ENCODE data around the gene PSMD6.

Gene PSMD6

DNA sequence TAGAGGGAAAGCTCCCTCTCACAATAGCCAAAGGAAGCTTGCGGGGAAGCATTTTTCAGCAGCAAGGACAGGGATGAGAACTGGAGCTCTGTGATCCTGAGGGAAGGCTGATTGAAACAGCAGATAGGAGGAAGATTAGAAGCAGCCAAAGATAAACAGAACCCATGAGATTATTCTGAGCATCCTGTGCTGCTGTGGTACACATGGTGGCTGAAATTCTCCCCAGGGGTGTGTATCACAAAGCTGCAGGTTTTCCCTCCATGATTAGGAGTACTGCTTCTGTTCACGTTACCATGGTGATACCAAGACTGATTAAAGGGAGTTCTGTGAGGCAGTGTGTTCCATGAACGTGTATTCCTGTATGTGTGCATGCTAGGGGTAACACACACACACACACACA is 30.3 kb upstream of the PSMD6 start:
- CTCF ChIA-PET: interaction anchor here (1.1 kb wide), 1 partner anchor 410 kb away, joined by 3 read pairs; no protein-coding TSS in a partner anchor
- Mint-ChIP-seq H3K9me3 (no peaks in the 10 kb centered on the region), H3K27me3 (peaks cover 4% of the 10 kb centered on the region), H3K4me3 (no peak overlapping the region), H3K36me3 (no peaks in the 10 kb centered on the region), H3K4me1 (peaks cover 2% of the 10 kb centered on the region), H3K27ac (no peak overlapping the region)
- no peak for DNase-seq

DNA sequence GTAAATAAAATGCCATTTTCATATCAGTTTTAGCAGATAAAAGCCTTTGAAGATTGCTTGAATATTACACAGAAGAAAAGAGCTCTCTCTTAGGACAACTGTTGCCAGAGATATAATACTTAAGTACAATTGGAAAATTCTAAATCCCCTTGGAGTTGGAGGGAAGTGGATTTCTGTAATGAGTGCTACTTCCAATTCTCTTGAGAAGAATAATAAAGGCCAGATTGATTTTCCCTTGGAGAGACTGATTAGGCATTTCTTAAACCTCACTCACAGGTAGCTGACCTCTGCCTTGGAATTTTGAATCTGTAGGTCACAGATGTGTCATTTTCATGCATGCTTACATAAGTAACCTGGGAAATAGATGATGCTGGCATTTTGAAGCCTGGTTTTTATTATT is 29.8 kb upstream of the PSMD6 start:
- no peaks in the 10 kb centered on the region for H3K9me3 Mint-ChIP-seq
- CTCF ChIA-PET: interaction anchor here (1.1 kb wide), 1 partner anchor 410 kb away, joined by 3 read pairs; no protein-coding TSS in a partner anchor
- no peak overlapping the region for H3K27ac Mint-ChIP-seq
- H3K4me3 Mint-ChIP-seq: no peak overlapping the region
- no peaks in the 10 kb centered on the region for H3K27me3 Mint-ChIP-seq
- no peaks in the 10 kb centered on the region for H3K36me3 Mint-ChIP-seq
- peaks cover 2% of the 10 kb centered on the region for H3K4me1 Mint-ChIP-seq
- DNase-seq: no peak

DNA sequence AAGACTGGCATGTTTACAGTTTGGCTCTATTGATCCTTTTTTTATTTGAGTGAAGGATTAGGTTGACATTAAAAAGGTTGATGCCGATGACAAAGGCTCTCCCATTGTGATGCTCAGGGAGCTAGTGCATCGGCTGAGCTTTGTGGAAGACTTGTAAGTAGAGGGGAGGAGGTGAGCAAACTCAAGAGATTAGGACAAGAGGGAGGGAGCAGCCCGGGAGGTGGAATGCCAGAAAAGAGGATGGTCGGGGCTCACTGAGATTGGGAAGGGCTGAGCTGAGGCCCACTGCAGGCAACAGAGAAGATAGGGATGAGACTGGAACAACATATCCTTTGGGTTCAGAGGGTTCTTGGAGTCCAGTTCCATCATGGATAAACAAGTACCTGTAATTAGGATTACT is 26.5 kb upstream of the PSMD6 start:
- no peaks in the 10 kb centered on the region for H3K36me3 Mint-ChIP-seq
- no peaks in the 10 kb centered on the region for H3K9me3 Mint-ChIP-seq
- H3K27me3 Mint-ChIP-seq: no peaks in the 10 kb centered on the region
- H3K27ac Mint-ChIP-seq: no peak overlapping the region
- CTCF ChIA-PET: no interaction called here
- H3K4me3 Mint-ChIP-seq: no peak overlapping the region
- H3K4me1 Mint-ChIP-seq: peaks cover 2% of the 10 kb centered on the region
- DNase-seq: no peak

DNA sequence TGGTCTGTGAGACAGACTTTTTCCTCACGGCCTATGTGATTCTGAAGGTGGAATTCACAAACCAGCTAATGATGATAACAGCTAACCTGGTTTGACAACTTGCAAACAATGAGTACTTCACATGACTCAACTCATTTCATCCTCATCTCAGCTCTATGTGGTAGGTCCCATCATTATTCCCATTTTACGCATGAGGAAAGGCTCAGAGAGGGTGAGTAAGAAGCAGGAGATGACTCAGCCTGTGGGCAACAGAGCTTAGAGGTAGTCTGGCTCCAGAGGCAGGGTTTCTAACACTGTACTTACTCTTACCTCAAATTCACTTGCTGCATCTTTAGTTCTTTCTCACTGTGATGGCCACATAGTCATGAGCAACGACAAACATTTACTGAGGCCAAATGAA is 25.8 kb upstream of the PSMD6 start:
- CTCF ChIA-PET: no interaction called here
- Mint-ChIP-seq H3K4me1 (peaks cover 2% of the 10 kb centered on the region), H3K27me3 (peaks cover under 1% of the 10 kb centered on the region), H3K27ac (no peak overlapping the region), H3K4me3 (no peak overlapping the region), H3K9me3 (no peaks in the 10 kb centered on the region), H3K36me3 (no peaks in the 10 kb centered on the region)
- no peak for DNase-seq

DNA sequence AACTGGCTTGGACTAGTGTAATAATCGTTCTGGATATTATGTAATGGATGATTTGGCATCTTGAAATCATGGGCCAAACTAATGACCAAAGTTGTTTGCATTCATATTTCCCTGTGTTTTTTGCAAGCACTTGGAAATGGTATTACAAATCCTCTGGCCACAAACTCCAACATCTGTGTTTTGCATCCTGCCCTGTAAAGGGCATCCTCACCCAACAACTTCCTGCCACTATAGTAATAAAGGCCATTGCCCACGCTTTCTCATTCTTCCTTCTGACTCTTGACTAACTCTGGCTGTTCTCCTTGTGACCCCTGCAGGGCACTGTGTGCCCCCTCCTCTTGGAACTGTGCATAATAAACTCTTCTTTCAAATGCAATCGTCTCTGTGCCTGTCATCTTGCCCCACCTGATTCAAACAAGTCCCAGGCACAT is 25.4 kb upstream of the PSMD6 start:
- H3K4me1 Mint-ChIP-seq: peaks cover 2% of the 10 kb centered on the region
- no peaks in the 10 kb centered on the region for H3K36me3 Mint-ChIP-seq
- H3K27me3 Mint-ChIP-seq: peaks cover 4% of the 10 kb centered on the region
- H3K27ac Mint-ChIP-seq: no peak overlapping the region
- H3K4me3 Mint-ChIP-seq: no peak overlapping the region
- DNase-seq: no peak
- CTCF ChIA-PET: no interaction called here
- no peaks in the 10 kb centered on the region for H3K9me3 Mint-ChIP-seq

DNA sequence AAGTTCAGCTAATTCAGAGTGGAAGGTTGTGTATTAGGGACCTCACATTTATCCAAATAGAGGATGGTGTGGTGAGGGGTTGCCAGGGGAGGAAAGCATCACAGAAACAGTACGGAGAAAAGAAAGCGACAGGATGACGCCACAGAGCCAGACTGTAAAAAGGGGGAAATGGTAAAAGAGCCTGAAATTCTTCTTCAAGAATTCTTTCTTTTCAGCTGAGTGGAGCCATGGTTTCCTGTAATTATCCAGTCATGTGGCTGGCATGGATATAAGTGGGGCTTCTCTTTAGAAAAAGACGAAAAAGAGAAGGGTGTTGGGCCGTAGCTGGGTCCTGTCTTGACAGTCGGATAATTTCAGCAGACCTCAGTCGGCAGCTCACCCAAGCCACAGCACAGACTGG is 24.5 kb upstream of the PSMD6 start:
- H3K9me3 Mint-ChIP-seq: no peaks in the 10 kb centered on the region
- no peak for DNase-seq
- H3K36me3 Mint-ChIP-seq: no peaks in the 10 kb centered on the region
- no peak overlapping the region for H3K27ac Mint-ChIP-seq
- peaks cover 2% of the 10 kb centered on the region for H3K4me1 Mint-ChIP-seq
- H3K27me3 Mint-ChIP-seq: peaks cover 4% of the 10 kb centered on the region
- no peak overlapping the region for H3K4me3 Mint-ChIP-seq
- CTCF ChIA-PET: no interaction called here

DNA sequence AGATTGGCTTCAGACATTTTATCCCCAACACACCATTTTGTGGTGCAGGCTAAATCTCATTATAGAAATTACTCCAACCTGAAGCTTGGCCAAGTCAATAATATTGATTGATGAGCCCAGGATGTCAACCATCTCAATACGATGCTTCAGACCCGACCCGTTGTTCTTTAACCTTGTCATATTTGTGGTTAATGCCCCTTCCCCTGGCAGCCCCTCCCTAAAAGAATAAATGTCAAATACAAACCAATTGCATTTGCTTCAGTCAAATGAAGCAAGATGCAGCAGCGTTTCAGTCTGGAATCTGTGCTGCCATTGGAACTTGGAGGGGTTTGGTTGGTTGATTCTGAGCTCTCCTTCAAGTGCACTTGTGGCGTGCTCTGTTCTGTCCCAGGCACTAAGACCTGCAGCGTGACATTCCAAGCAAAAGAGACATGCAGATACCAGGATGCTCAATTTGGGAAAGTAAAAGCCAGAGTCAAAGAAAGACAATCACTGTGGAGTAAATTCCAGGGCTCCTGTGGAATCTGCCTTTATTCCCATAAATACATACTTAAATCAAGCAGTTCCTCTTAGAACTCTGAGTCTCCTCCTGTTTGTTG is 23.8 kb upstream of the PSMD6 start:
- no peak overlapping the region for H3K4me3 Mint-ChIP-seq
- H3K27me3 Mint-ChIP-seq: peaks cover 4% of the 10 kb centered on the region
- no peak overlapping the region for H3K27ac Mint-ChIP-seq
- no peak for DNase-seq
- H3K4me1 Mint-ChIP-seq: peaks cover 2% of the 10 kb centered on the region
- no peaks in the 10 kb centered on the region for H3K9me3 Mint-ChIP-seq
- no peaks in the 10 kb centered on the region for H3K36me3 Mint-ChIP-seq
- CTCF ChIA-PET: no interaction called here

DNA sequence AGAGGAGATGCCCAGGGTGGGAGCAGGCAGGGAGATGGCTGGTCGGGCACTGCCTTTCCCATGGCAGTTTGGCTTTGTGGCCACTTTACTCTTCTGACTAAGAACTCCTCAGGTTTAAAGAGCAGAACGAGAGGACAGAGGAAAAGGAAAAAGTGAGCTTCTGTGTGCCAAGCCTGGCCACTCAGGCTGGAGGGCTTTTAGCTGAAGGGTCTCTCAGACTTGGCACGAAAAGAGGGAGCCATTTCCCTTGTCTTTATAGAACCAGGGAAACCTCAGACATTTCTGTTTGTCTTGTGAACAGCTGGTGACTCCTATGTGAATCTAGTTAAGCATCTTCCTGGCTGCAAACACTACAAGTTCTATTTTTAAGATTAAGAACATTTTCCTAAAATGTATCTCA is 23.3 kb upstream of the PSMD6 start:
- CTCF ChIA-PET: interaction anchor here (0.6 kb wide), 1 partner anchor 17 kb away, joined by 4 read pairs; no protein-coding TSS in a partner anchor
- H3K4me3 Mint-ChIP-seq: no peak overlapping the region

DNA sequence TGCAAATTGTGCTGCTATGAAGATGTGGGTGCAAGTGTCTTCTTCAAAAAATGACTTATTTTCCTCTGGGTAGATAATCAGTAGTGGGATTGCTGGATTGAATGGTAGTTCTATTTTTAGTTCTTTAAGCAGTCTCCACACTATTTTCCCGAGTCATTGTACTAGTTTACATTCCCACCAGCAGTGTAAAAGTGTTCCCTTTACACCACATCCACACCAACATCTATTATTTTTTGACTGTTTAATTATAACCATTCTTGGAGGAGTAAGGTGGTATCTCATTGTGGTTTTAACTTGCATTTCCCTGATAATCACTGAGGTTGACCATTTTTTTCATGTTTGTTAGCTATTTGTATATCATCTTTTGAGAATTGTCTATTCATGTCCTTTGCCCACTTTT is 19.7 kb upstream of the PSMD6 start:
- Mint-ChIP-seq H3K27ac (no peak overlapping the region), H3K27me3 (peaks cover 8% of the 10 kb centered on the region), H3K9me3 (no peaks in the 10 kb centered on the region), H3K4me1 (no peaks in the 10 kb centered on the region), H3K4me3 (no peak overlapping the region), H3K36me3 (no peaks in the 10 kb centered on the region)
- CTCF ChIA-PET: no interaction called here
- DNase-seq: no peak

More for the DNA sequence above, 23.3 kb upstream of the PSMD6 start:
- Mint-ChIP-seq H3K4me1 (peaks cover 2% of the 10 kb centered on the region), H3K36me3 (no peaks in the 10 kb centered on the region), H3K9me3 (no peaks in the 10 kb centered on the region), H3K27me3 (peaks cover 4% of the 10 kb centered on the region), H3K27ac (no peak overlapping the region)
- no peak for DNase-seq

DNA sequence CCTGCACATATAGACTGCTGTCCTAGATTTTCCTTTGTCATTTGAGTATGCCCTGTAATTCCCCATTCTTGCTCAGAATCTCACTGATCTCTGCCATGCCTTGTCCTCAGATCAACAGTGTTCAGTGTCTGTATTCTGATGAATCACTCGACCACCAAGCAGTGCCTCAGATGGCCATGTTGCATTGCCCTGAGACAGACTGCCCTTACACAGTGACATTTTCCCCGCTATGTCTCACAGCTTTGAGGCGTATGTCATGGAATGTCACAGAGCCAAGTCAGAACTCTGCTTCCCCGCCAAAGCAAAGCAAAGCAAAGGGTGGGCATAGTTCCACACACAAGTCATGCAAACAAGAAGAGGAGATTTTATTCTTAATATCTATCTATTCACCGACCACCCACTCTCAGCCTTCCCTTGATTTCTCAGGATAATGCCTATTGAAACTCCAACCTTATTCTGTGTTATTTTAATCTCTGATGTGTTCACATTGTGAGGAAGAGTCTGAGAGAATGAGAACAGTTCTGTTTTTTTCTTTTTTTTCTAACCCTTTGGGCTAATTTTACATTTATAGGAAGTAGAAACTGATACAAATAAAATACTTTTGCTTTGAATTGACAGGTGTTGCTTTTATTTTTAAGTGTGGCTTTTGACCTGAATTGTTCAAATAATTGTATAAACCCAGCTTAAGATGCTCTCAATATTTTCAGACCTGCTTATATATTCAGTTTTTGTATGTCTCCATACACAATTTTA is 16.9 kb upstream of the PSMD6 start:
- no peak for DNase-seq
- Mint-ChIP-seq H3K4me1 (no peaks in the 10 kb centered on the region), H3K36me3 (no peaks in the 10 kb centered on the region), H3K9me3 (no peaks in the 10 kb centered on the region), H3K27ac (no peak overlapping the region), H3K27me3 (peaks cover 19% of the 10 kb centered on the region), H3K4me3 (no peak overlapping the region)
- CTCF ChIA-PET: interaction anchor here (1.1 to 1.5 kb wide), 2 partner anchors 9 to 10 kb away, joined by 3 to 7 read pairs; no protein-coding TSS in a partner anchor

DNA sequence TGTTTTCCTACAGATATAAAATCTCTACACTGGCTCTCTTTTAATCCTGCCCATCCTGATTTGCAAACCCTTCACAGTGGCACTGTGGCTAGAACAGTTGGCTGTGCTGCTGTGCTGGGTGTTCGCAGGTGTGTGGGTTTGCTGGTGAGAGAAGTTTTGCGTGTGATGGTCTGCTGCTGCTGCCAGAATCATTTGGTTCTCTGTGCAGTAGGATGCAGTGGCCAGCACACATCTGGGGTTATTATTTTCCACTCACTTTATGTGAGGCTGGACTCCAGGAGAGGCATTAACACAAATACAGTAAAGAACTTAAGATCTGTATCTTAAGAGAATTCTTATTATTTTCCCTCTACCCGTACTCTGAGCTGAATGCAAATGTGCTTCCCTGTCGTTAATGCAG is 16.0 kb upstream of the PSMD6 start:
- H3K27me3 Mint-ChIP-seq: peaks cover 19% of the 10 kb centered on the region
- no peaks in the 10 kb centered on the region for H3K36me3 Mint-ChIP-seq
- DNase-seq: no peak
- no peak overlapping the region for H3K27ac Mint-ChIP-seq
- H3K9me3 Mint-ChIP-seq: no peaks in the 10 kb centered on the region
- H3K4me3 Mint-ChIP-seq: no peak overlapping the region
- CTCF ChIA-PET: interaction anchor here (1.1 to 1.5 kb wide), 3 partner anchors 8 to 445 kb away, joined by 3 to 5 read pairs (median 3); no protein-coding TSS in a partner anchor
- no peaks in the 10 kb centered on the region for H3K4me1 Mint-ChIP-seq

DNA sequence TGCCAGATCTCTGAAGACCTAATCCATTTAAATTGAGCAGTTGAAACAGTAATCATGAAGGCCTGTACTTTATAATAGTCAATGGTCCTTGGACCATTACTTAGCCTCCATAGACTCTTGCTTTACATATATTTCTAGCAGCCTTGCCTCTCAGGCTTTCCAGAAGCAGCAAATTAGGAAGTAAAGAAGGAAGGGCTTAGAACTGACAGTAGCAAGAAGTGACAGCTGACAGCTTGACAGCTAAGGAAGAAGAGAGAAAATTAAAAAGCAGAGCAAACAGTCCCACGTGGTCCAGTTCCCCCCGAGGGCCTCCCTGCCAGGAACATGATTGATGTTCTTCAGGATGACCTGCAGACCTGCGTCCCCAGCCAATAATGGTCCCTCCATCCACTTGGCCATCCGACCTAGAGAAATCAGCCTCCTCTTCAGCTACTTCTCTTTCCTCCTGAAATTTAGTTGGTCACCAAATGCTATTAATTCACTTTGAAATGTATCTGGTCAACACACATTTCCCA is 15.0 kb upstream of the PSMD6 start:
- Mint-ChIP-seq H3K27me3 (peaks cover 15% of the 10 kb centered on the region), H3K27ac (no peak overlapping the region)
- CTCF ChIA-PET: interaction anchor here (1.1 to 1.5 kb wide), 3 partner anchors 41 to 446 kb away, joined by 3 to 5 read pairs (median 3); no protein-coding TSS in a partner anchor

DNA sequence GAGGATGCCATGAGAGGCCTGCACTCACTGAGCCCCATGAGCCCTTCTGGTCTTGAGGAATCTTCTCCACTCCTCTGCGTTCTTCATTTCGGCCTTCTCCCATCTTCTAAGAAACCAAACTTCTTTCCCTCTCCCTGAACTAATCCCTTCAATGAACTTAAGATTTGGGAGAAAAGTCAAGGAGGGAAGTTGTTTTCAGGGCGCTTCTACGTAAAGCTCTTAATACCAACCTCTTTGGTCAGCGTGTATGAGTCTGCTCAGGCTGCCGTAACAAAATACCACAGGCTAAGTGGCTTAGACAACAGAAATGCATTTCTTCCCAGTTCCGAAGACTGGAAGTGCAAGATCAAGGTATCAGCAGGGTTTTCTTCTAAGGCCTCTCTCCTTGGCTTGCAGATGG is 13.8 kb upstream of the PSMD6 start:
- Mint-ChIP-seq H3K27me3 (peaks cover 17% of the 10 kb centered on the region), H3K9me3 (no peaks in the 10 kb centered on the region), H3K4me3 (no peak overlapping the region), H3K27ac (no peak overlapping the region), H3K36me3 (no peaks in the 10 kb centered on the region), H3K4me1 (no peaks in the 10 kb centered on the region)
- DNase-seq: no peak
- CTCF ChIA-PET: no interaction called here

More for the DNA sequence above, 15.0 kb upstream of the PSMD6 start:
- Mint-ChIP-seq H3K4me1 (no peaks in the 10 kb centered on the region), H3K36me3 (no peaks in the 10 kb centered on the region), H3K4me3 (no peak overlapping the region), H3K9me3 (no peaks in the 10 kb centered on the region)
- no peak for DNase-seq

DNA sequence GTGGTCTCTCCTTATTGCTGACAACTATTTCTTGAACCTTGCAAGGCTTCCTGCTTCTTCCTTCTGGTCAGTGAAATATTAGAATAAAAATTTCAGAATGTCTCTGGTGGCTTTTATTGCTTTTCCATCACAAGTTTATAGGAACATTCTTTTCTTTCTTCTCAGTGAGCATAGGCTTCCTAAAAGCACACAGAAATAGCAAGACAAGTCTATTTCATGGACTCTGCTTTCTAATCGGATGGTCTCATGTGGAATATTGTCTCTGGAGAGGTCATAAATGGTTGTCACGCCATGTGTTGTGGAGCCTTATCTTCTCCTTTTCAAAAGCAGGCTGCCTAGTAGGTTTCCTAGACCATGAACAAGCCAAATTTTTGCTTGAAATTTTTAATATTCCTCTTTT is 9.8 kb upstream of the PSMD6 start:
- no peak overlapping the region for H3K4me3 Mint-ChIP-seq
- H3K9me3 Mint-ChIP-seq: no peaks in the 10 kb centered on the region
- DNase-seq: no peak
- CTCF ChIA-PET: interaction anchor here (0.6 to 1.6 kb wide), 2 partner anchors 10 to 366 kb away, joined by 3 read pairs; partner anchors contain the start of gene PSMD6
- H3K27me3 Mint-ChIP-seq: peaks cover 35% of the 10 kb centered on the region
- H3K27ac Mint-ChIP-seq: no peak overlapping the region
- H3K36me3 Mint-ChIP-seq: no peaks in the 10 kb centered on the region
- H3K4me1 Mint-ChIP-seq: peaks cover 6% of the 10 kb centered on the region

Data from activated naive CD4-positive, alpha-beta T cell treated with anti-CD3 and anti-CD28 coated beads, Interleukin-2, amount 10 ng/mL, durations not matched to agents 7 days and 5 days (primary cell).